ENCODE data around the gene NDUFS6. TPM values are rescaled to one million over a fixed set of nuclear protein-coding genes. Genes with fewer than 3 reads are reported as not detected.

Gene NDUFS6
- total and polyA plus RNA-seq, 5 experiments from 2014 or later, result 12.6 to 75.8 (median 69.3) TPM

DNA sequence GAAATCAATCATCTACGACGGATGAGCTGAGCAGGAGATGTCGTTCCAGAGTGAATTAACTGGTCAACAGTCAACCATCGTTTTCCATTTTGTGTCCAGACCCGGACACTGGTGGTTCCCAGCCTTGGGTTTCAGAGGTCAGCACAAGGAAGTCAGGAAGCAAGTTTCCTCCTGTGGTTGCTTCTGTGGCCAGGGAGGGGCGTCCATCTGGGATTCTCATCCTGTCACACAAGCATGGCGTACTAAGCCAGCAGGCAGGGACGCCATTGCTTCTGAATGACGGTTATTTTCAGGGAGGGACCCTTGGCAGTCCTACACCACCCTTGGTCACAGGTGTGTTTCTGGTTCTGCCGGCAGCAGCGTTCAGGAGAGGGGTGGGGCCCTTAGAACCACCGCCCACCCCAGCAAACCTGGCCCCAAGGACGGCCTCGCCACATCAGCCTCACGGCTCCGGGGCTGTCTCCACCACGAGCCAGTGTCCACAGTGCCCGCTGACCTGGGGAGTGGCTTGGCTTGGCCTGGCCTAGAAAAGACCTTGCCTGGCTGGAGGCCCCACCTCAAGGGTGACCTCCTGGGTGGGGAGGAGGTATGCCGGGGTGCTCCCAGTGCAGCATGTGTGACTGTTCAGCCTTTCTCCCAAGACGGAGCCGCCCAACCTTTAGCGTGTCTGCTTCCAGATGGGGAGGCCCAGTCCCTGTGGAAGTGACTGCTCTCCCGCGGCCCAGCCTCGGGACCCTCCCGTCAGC, 25.2 kb downstream of the NDUFS6 start:
- no peak for DNase-seq
- H3K27ac Mint-ChIP-seq, result no peak overlapping the region
- H3K4me1 Mint-ChIP-seq, result peaks cover 0 to 7% (median 0%) of the 10 kb centered on the region in 4 donors
- H3K27me3 Mint-ChIP-seq, result no peaks in the 10 kb centered on the region
- no peak overlapping the region for H3K4me3 Mint-ChIP-seq
- H3K9me3 Mint-ChIP-seq, result no peaks in the 10 kb centered on the region
- H3K36me3 Mint-ChIP-seq, result peaks cover 0 to 33% (median 2%) of the 10 kb centered on the region in 3 donors
- POLR2A ChIA-PET, result no interaction called here
- no peak for ATAC-seq

DNA sequence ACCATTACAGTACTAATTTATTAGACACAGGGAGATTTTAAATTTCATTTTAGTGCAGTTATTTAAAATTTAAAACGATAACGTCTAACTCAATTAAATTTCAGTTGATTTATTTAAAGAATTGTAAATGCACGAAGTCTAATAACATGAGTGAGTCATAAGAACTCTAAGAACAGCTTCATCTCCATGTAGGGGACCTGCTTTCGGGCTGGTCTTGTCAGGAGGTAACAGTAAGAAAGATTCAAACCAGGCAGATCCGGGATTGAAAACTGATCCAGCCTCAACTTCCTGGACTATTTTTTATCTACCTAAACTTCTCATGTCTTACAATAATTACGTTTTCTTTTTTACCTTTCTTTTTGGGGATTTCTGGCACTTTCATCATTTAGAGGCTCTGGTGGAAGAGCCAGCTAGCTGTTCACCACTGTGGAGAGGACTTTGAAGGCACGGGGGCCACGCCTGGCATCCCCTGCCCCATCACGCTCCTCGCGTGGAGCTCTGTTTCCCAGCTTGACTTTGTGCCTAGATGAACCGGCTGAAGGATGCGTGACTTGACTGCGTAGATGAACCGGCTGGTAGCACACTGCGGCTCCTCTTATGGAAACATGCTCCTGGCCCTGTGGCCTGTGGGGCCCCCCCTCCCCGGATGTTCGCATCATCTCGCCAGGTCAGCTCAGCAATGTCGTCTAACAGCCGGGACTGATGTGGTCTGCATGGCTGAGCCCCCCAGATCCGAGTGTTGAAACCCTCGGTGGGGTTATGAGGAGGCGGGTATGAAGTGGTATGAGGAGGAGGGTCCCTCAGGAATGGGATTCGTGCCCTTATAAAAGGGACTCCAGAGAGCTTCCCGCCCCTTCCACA, 26.0 kb downstream of the NDUFS6 start:
- peaks cover 0 to 26% (median 2%) of the 10 kb centered on the region in 3 donors for H3K36me3 Mint-ChIP-seq
- no peak overlapping the region for H3K27ac Mint-ChIP-seq
- no peaks in the 10 kb centered on the region for H3K27me3 Mint-ChIP-seq
- peak overlapping the region in 5 of 10 donors; percentile 30 to 63 (median 49) for H3K4me3 Mint-ChIP-seq
- no peaks in the 10 kb centered on the region for H3K9me3 Mint-ChIP-seq
- ATAC-seq, result no peak
- POLR2A ChIA-PET, result no interaction called here
- peaks cover 0 to 5% (median 0%) of the 10 kb centered on the region in 4 donors for H3K4me1 Mint-ChIP-seq
- no peak for DNase-seq

GRCh38 chr5:1827886-1828397, 26.7 kb downstream of the NDUFS6 start:
- Mint-ChIP-seq H3K9me3 (no peaks in the 10 kb centered on the region), H3K27ac (no peak overlapping the region), H3K4me1 (peaks cover 0 to 5% (median 0%) of the 10 kb centered on the region in 4 donors), H3K27me3 (no peaks in the 10 kb centered on the region), H3K36me3 (peaks cover 0 to 21% (median 2%) of the 10 kb centered on the region in 3 donors), H3K4me3 (peak overlapping the region in 6 of 10 donors; percentile 10 to 63 (median 48))
- POLR2A ChIA-PET, result no interaction called here
- DNase-seq, result peak in 3 of 10 donors; percentile 16 to 44 (median 38)
- peak; percentile 63 to 64 for ATAC-seq

GRCh38 chr5:1830571-1831228, 29.5 kb downstream of the NDUFS6 start:
- ATAC-seq (no peak), DNase-seq (no peak)
- no peaks in the 10 kb centered on the region for H3K9me3 Mint-ChIP-seq
- H3K4me3 Mint-ChIP-seq, result no peak overlapping the region
- peaks cover 0 to 2% (median 0%) of the 10 kb centered on the region in 4 donors for H3K4me1 Mint-ChIP-seq
- H3K27me3 Mint-ChIP-seq, result peaks cover 0 to 14% (median 3%) of the 10 kb centered on the region in 5 donors
- peak overlapping the region in 1 of 10 donors; percentile 85 for H3K27ac Mint-ChIP-seq
- POLR2A ChIA-PET, result no interaction called here
- H3K36me3 Mint-ChIP-seq, result peaks cover 0 to 9% (median 2%) of the 10 kb centered on the region in 3 donors

DNA sequence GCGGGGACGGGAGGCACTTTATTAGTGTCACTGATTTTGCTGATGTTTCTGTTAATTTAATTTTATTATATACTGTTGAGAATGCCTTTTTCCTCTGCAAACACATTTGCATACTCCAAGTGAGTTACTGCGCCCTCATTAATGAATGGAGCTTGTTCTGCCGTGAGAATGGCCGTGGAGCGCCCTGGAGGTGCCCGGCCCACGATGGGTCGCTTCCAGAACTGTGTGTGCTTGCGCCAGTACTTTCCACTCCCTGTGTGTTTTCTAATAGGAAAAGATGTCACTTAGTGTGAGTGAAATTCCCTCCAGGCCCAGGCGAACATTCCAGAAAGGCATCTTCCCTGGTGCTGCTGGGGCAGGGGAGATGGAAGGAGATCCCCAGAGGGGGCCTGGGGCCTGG, 30.1 kb downstream of the NDUFS6 start:
- POLR2A ChIA-PET, result no interaction called here
- H3K27me3 Mint-ChIP-seq, result peaks cover 3 to 14% (median 3%) of the 10 kb centered on the region in 5 donors

GRCh38 chr5:1831677-1832313, 30.6 kb downstream of the NDUFS6 start:
- H3K36me3 Mint-ChIP-seq, result peaks cover 0 to 9% (median 2%) of the 10 kb centered on the region in 3 donors
- no peak overlapping the region for H3K4me3 Mint-ChIP-seq
- no peaks in the 10 kb centered on the region for H3K9me3 Mint-ChIP-seq
- POLR2A ChIA-PET, result no interaction called here
- H3K4me1 Mint-ChIP-seq, result peaks cover 0 to 2% (median 0%) of the 10 kb centered on the region in 4 donors
- peaks cover 3 to 14% (median 3%) of the 10 kb centered on the region in 5 donors for H3K27me3 Mint-ChIP-seq
- DNase-seq (no peak), ATAC-seq (no peak)
- no peak overlapping the region for H3K27ac Mint-ChIP-seq

More for the DNA sequence above, 30.1 kb downstream of the NDUFS6 start:
- Mint-ChIP-seq H3K9me3 (no peaks in the 10 kb centered on the region), H3K36me3 (peaks cover 0 to 9% (median 2%) of the 10 kb centered on the region in 3 donors), H3K27ac (peak overlapping the region in 1 of 10 donors; percentile 85), H3K4me1 (peaks cover 0 to 2% (median 0%) of the 10 kb centered on the region in 4 donors), H3K4me3 (no peak overlapping the region)
- no peak for ATAC-seq
- DNase-seq, result no peak

DNA sequence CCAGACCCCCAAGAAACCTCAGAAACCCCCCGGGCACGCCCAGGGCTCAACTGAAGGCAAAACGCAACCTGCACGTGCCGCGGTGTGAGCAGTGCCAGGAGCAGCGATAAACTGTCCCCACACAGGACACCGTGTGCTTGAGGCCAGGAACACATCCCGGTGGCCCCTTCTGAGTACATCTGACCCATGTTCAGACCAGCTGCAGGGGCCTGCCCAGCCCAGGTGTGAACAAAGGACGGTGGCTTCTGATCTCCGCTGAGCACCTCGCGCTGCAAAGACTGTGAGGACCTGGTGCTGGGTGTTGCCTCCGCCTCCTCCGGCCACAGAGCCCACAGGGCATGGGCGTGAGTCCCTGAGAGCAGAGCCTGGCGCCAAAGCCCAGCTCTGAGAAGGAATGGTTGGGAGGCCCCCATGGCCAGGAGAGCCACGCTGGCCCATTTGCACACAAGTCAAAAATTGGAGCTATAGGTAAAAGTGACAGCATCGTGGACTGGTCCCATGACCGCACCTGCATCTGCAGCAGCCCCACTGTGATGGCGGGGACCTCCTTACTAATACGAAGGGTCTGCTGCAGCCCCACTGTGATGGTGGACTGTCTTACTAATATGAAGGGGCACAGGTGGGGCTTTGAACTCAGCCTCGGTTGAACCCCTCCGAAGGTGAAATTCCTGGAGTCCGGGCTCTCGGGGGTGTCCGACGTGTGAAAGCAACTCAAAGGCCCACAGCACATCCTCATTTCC, 31.5 kb downstream of the NDUFS6 start:
- H3K36me3 Mint-ChIP-seq, result peaks cover 0 to 9% (median 2%) of the 10 kb centered on the region in 3 donors
- DNase-seq, result no peak
- POLR2A ChIA-PET, result no interaction called here
- no peak for ATAC-seq
- H3K4me3 Mint-ChIP-seq, result no peak overlapping the region
- H3K9me3 Mint-ChIP-seq, result no peaks in the 10 kb centered on the region
- H3K27ac Mint-ChIP-seq, result no peak overlapping the region
- peaks cover 3 to 14% (median 3%) of the 10 kb centered on the region in 5 donors for H3K27me3 Mint-ChIP-seq
- H3K4me1 Mint-ChIP-seq, result peaks cover 0 to 2% (median 0%) of the 10 kb centered on the region in 4 donors

GRCh38 chr5:1833264-1834021, 32.2 kb downstream of the NDUFS6 start:
- peaks cover 0 to 9% (median 2%) of the 10 kb centered on the region in 3 donors for H3K36me3 Mint-ChIP-seq
- no peak overlapping the region for H3K27ac Mint-ChIP-seq
- peaks cover 0 to 2% (median 0%) of the 10 kb centered on the region in 4 donors for H3K4me1 Mint-ChIP-seq
- POLR2A ChIA-PET, result no interaction called here
- H3K9me3 Mint-ChIP-seq, result no peaks in the 10 kb centered on the region
- peaks cover 6 to 22% (median 8%) of the 10 kb centered on the region in 5 donors for H3K27me3 Mint-ChIP-seq
- ATAC-seq (no peak), DNase-seq (no peak)
- H3K4me3 Mint-ChIP-seq, result no peak overlapping the region

GRCh38 chr5:1834022-1834551, 32.9 kb downstream of the NDUFS6 start:
- POLR2A ChIA-PET, result no interaction called here
- DNase-seq, result no peak
- Mint-ChIP-seq H3K36me3 (peaks cover 0 to 9% (median 2%) of the 10 kb centered on the region in 3 donors), H3K27me3 (peaks cover 6 to 28% (median 9%) of the 10 kb centered on the region in 5 donors), H3K4me3 (no peak overlapping the region), H3K9me3 (no peaks in the 10 kb centered on the region), H3K4me1 (peaks cover 0 to 2% (median 0%) of the 10 kb centered on the region in 4 donors), H3K27ac (no peak overlapping the region)
- ATAC-seq, result no peak

DNA sequence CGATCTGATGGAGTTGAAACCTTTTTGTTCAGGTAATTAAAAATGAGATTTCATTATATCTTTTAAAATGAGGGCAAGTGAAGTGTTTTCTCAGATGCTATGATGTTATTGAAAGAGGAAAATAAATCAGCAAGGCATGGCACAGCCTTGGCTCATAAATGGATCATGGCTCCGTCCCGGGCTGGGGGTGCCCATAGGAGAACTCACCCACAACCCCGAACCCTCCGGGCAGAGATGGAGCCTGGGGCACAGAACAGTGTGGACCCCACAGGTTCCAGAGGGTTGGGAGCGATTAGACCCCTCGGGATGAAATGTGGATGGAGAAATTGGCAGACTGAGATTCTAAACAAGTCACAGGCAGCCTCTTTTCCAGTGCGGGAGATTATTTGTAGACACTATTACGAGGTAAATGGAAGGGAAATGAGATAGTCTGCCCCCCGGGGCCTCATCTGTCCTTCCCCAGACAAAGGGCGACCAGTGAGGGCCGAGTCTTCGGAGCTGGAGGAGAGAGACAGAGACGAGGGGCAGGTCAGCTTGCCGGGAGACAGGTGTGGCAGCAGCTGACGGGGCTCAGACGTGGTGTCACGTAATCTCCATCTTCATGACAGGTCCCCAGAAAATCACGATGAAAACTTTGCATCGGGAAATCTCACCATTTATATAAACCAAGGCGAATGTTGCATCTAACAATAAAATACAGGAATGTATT, 33.7 kb downstream of the NDUFS6 start:
- H3K27me3 Mint-ChIP-seq, result peaks cover 6 to 36% (median 16%) of the 10 kb centered on the region in 5 donors
- no peaks in the 10 kb centered on the region for H3K9me3 Mint-ChIP-seq
- H3K27ac Mint-ChIP-seq, result no peak overlapping the region
- H3K4me1 Mint-ChIP-seq, result peaks cover 0 to 2% (median 0%) of the 10 kb centered on the region in 4 donors
- no peak overlapping the region for H3K4me3 Mint-ChIP-seq
- peaks cover 0 to 7% (median 2%) of the 10 kb centered on the region in 3 donors for H3K36me3 Mint-ChIP-seq
- DNase-seq, result no peak
- ATAC-seq, result no peak
- POLR2A ChIA-PET, result no interaction called here
